HepG2 (cell line): ENCODE measurements around the gene E2F1. TPM values are rescaled to one million over a fixed set of nuclear protein-coding genes. Genes with fewer than 3 reads are reported as not detected.

Source experiments
- AKNA ChIP-seq: sonication (generic); formaldehyde crosslinking; IDR thresholded peaks from 2 replicates; pipeline ENCODE4 v1.4.0; 2020; ENCODE audit warnings: missing genetic modification reagents, borderline replicate concordance
- ATF6 ChIP-seq: sonication (generic); formaldehyde crosslinking; conservative IDR thresholded peaks from 2 replicates; pipeline ENCODE4 v1.4.0; 2020; ENCODE audit warnings: missing genetic modification reagents
- ELK4 ChIP-seq: sonication (generic); formaldehyde crosslinking; IDR thresholded peaks from 2 replicates; pipeline ENCODE4 v1.9.0; 2021; ENCODE audit warnings: missing genetic modification reagents, borderline replicate concordance
- FOXM1 ChIP-seq: sonication (generic); formaldehyde crosslinking; IDR thresholded peaks from 2 replicates; pipeline ENCODE4 v1.5.0; 2020; ENCODE audit warnings: missing genetic modification reagents
- NFKB2 ChIP-seq: sonication (generic); formaldehyde crosslinking; IDR thresholded peaks from 2 replicates; pipeline ENCODE4 v1.4.0; 2020; ENCODE audit warnings: missing genetic modification reagents, borderline replicate concordance
- SP140L ChIP-seq: sonication (generic); formaldehyde crosslinking; IDR thresholded peaks from 2 replicates; pipeline ENCODE4 v1.4.0; 2020; ENCODE audit warnings: missing genetic modification reagents, borderline replicate concordance
- SRSF4 ChIP-seq: fragments of 200-400 bp; formaldehyde crosslinking; IDR thresholded peaks from one replicate; pipeline ENCODE4 v1.6.1; 2018; ENCODE audit warnings: mild to moderate bottlenecking, low read depth, low read length, moderate library complexity; ENCODE audit not compliant: poor library complexity, severe bottlenecking
- TEAD3 ChIP-seq: optimal IDR thresholded peaks from 2 replicates; pipeline ENCODE3; 2016; ENCODE audit warnings: borderline replicate concordance
- THAP11 ChIP-seq: IDR thresholded peaks from 2 replicates; pipeline ENCODE4 v1.6.1; 2016; ENCODE audit warnings: missing biosample characterization, missing genetic modification reagents
- TOE1 ChIP-seq: sonication (generic); formaldehyde crosslinking; IDR thresholded peaks from 2 replicates; pipeline ENCODE4 v1.4.0; 2020; ENCODE audit warnings: mild to moderate bottlenecking, missing genetic modification reagents
- XBP1 ChIP-seq: sonication (generic); formaldehyde crosslinking; IDR thresholded peaks from 2 replicates; pipeline ENCODE4 v1.5.0; 2020; ENCODE audit warnings: missing genetic modification reagents
- ZNF562 ChIP-seq: sonication (generic); formaldehyde crosslinking; IDR thresholded peaks from 2 replicates; pipeline ENCODE4 v1.8.0; 2022; ENCODE audit warnings: missing genetic modification reagents, borderline replicate concordance
- ZNF660 ChIP-seq: sonication (generic); formaldehyde crosslinking; IDR thresholded peaks from 2 replicates; pipeline ENCODE4 v1.5.1; 2020; ENCODE audit warnings: mild to moderate bottlenecking, low read depth, missing genetic modification reagents, borderline replicate concordance
- ZNF772 ChIP-seq: sonication (generic); formaldehyde crosslinking; IDR thresholded peaks from 2 replicates; pipeline ENCODE4 v1.5.0; 2020; ENCODE audit warnings: mild to moderate bottlenecking, missing genetic modification reagents
- polyA plus RNA-seq, 8 experiments: library from polyadenylated mRNA; depleted of rRNA in 3 of 8; stranded (reverse) in 7 of 8; unstranded in 1 of 8; fragments of >200 nt; fragmentation: Illumina TruSeq in 4 of 8; extraction: Trizol in 4 of 8; gene quantifications; 2 replicates each; pipeline versions ENCODE4 v1.2.1 to v1.2.3, GENCODE V29; 2011 to 2016; ENCODE audit warnings: low read depth in 4 of 8, missing spikeins in 1 of 8, mixed read lengths in 1 of 8; ENCODE audit not compliant: insufficient read depth in 1 of 8
- total RNA-seq, 5 experiments: library from RNA; depleted of rRNA; stranded (reverse); fragments of >200 nt; fragmentation: Illumina TruSeq; extraction: Trizol; gene quantifications; 2 replicates each; pipeline ENCODE4 v1.2.3, GENCODE V29; 2016; ENCODE audit warnings: low read depth in 1 of 5
- TF ChIP-seq, protein P1 (sequence below): sonication (generic); formaldehyde crosslinking; IDR thresholded peaks from 2 replicates; pipeline ENCODE4 v1.5.1; 2020; ENCODE audit warnings: missing genetic modification reagents, mild to moderate bottlenecking, borderline replicate concordance
- TF ChIP-seq, protein P2 (sequence below): IDR thresholded peaks from 2 replicates; pipeline ENCODE4 v1.6.1; 2016

Gene E2F1
- total and polyA plus RNA-seq, 2 of the 13 experiments (the other 11 are each of a cell fraction or from before 2014, with no cell fraction given) = 25.5 to 39.4 TPM

DNA sequence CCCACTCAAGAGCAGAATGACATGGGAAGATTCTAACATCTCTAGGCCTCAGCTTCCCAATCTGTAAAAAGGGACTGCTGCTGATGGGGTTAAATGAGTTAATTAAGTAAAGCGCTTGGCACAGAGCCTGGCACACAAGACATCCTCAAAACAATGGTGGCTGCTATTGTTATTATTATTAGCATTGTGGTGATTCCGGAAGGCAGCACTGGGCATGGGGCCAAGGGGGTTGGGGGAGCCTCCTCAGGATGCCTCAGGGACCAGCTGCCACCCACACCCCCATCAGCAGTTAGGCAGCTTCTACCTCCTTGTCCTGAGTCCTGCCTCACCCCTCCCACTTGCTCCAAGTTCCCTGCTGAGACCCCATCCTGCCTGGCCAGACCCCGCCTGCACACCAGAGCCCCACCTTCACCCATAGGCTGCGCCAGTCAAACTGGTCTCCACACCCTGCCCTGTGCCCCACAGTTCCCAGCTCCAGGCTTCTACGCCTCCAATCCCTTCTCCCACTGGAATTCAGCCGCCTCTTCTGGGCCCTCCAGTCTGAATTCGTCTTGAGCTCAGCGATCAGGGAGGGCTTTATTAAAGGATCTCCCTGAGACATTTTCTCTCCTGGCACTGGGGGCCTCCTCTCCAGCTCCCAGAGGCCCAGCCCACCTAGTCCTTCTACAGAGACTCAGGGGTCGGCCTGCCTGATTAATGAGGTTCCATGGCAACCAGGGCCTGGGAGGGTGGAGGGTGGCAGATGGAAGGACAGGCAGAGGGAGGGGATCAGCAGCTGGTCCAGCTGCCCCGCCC lies 1.5 kb downstream of the E2F1 start (continued):
- TF ChIP-seq, protein P1, sequence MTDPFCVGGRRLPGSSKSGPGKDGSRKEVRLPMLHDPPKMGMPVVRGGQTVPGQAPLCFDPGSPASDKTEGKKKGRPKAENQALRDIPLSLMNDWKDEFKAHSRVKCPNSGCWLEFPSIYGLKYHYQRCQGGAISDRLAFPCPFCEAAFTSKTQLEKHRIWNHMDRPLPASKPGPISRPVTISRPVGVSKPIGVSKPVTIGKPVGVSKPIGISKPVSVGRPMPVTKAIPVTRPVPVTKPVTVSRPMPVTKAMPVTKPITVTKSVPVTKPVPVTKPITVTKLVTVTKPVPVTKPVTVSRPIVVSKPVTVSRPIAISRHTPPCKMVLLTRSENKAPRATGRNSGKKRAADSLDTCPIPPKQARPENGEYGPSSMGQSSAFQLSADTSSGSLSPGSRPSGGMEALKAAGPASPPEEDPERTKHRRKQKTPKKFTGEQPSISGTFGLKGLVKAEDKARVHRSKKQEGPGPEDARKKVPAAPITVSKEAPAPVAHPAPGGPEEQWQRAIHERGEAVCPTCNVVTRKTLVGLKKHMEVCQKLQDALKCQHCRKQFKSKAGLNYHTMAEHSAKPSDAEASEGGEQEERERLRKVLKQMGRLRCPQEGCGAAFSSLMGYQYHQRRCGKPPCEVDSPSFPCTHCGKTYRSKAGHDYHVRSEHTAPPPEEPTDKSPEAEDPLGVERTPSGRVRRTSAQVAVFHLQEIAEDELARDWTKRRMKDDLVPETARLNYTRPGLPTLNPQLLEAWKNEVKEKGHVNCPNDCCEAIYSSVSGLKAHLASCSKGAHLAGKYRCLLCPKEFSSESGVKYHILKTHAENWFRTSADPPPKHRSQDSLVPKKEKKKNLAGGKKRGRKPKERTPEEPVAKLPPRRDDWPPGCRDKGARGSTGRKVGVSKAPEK = no peak
- TF ChIP-seq XBP1 (CRISPR knock-in tag) (no peak), ATF6 (no peak), FOXM1 (CRISPR knock-in tag) (no peak), ELK4 (CRISPR knock-in tag) (no peak), ZNF772 (peak; percentile 8), NFKB2 (no peak), ZNF660 (no peak), THAP11 (no peak), ZNF562 (CRISPR knock-in tag) (no peak), AKNA (CRISPR knock-in tag) (no peak), SP140L (CRISPR knock-in tag) (no peak), TOE1 (no peak), SRSF4 (no peak), TEAD3 (CRISPR knock-in tag) (no peak)
- TF ChIP-seq, protein P2, sequence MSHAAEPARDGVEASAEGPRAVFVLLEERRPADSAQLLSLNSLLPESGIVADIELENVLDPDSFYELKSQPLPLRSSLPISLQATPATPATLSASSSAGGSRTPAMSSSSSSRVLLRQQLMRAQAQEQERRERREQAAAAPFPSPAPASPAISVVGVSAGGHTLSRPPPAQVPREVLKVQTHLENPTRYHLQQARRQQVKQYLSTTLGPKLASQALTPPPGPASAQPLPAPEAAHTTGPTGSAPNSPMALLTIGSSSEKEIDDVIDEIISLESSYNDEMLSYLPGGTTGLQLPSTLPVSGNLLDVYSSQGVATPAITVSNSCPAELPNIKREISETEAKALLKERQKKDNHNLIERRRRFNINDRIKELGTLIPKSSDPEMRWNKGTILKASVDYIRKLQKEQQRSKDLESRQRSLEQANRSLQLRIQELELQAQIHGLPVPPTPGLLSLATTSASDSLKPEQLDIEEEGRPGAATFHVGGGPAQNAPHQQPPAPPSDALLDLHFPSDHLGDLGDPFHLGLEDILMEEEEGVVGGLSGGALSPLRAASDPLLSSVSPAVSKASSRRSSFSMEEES (CRISPR knock-in tag) = no peak
